NCI-H524 (cell line): ENCODE results near the gene RHEB.

Source experiments
- DNase-seq, 2 experiments: peaks; one replicate each; lab custom pipeline; 2025; lab: John Stamatoyannopoulos, UW

RHEB gene

GRCh38 chr7:151529842-151530241 lies 10.1 kb upstream of the RHEB start:
- no peak for DNase-seq

GRCh38 chr7:151524845-151525244 lies 5.2 kb upstream of the RHEB start:
- no peak for DNase-seq

- no peak for DNase-seq
Observed at GRCh38 chr7:151524331-151524730, 4.6 kb upstream of the RHEB start.

GRCh38 chr7:151520419-151521261 lies 945 bp upstream of the RHEB start:
- peak in 1 of 2 experiments; percentile 7 for DNase-seq

GRCh38 chr7:151518947-151519764 lies 539 bp downstream of the RHEB start:
- DNase-seq = peak in 1 of 2 experiments; percentile 28

- peak in 1 of 2 experiments; percentile 28 for DNase-seq
Observed at GRCh38 chr7:151518105-151518946, 1.4 kb downstream of the RHEB start.

- no peak for DNase-seq
Observed at GRCh38 chr7:151517601-151518104, 2.0 kb downstream of the RHEB start.

GRCh38 chr7:151515276-151515565 lies 4.5 kb downstream of the RHEB start:
- no peak for DNase-seq

- DNase-seq = no peak
Observed at GRCh38 chr7:151514461-151515275, 5.0 kb downstream of the RHEB start.

GRCh38 chr7:151513133-151513532 lies 6.6 kb downstream of the RHEB start:
- no peak for DNase-seq

GRCh38 chr7:151512353-151512752 lies 7.3 kb downstream of the RHEB start:
- no peak for DNase-seq

- DNase-seq = no peak
Observed at GRCh38 chr7:151511946-151512345, 7.7 kb downstream of the RHEB start.

- DNase-seq = no peak
Observed at GRCh38 chr7:151511270-151511669, 8.4 kb downstream of the RHEB start.

GRCh38 chr7:151509670-151510333 lies 9.9 kb downstream of the RHEB start:
- no peak for DNase-seq

GRCh38 chr7:151508991-151509390 lies 10.7 kb downstream of the RHEB start:
- no peak for DNase-seq

- DNase-seq = no peak
Observed at GRCh38 chr7:151507806-151508205, 11.9 kb downstream of the RHEB start.

GRCh38 chr7:151506901-151507382 lies 12.8 kb downstream of the RHEB start:
- DNase-seq = peak in 1 of 2 experiments; percentile 30

GRCh38 chr7:151505836-151506468 lies 13.7 kb downstream of the RHEB start:
- no peak for DNase-seq

- DNase-seq = no peak
Observed at GRCh38 chr7:151505433-151505832, 14.3 kb downstream of the RHEB start.

- no peak for DNase-seq
Observed at GRCh38 chr7:151504715-151505326, 14.9 kb downstream of the RHEB start.
